ENCODE measurements around the gene ANLN. TPM values are rescaled to one million over a fixed set of nuclear protein-coding genes. Genes with fewer than 3 reads are reported as not detected.
"Not testable (repeated sequence)": the region's sequence is repeated elsewhere in the genome, so short reads cannot be mapped to it uniquely, and the experiment has no call there.

ANLN gene
- total RNA-seq, 1 donor from 2014 or later, result 3.9 TPM

GRCh38 chr7:36487756-36488336 is 98.2 kb downstream of the ANLN start:
- intact Hi-C loops (cut with DNase I), result no loop called here
- peak; percentile 70 to 71 for ATAC-seq
- TF ChIP-seq CTCF (IDR thresholded peaks at IDR 0.05), result peak; percentile 64
- no peaks in the 10 kb centered on the region for H3K36me3 ChIP-seq
- DNase-seq, result no peak
- no peaks in the 10 kb centered on the region for H3K4me1 ChIP-seq
- H3K9me3 ChIP-seq, result no peaks in the 10 kb centered on the region
- H3K27me3 ChIP-seq (ENCODE audit: low read depth), result no peaks in the 10 kb centered on the region
- H3K27ac ChIP-seq, result no peak overlapping the region
- no peak overlapping the region for H3K4me3 ChIP-seq

GRCh38 chr7:36488672-36489071 is 99.0 kb downstream of the ANLN start:
- ATAC-seq; H3K4me3 ChIP-seq; H3K9me3 ChIP-seq; H3K27ac ChIP-seq; intact Hi-C loops (cut with DNase I); H3K36me3 ChIP-seq; H3K27me3 ChIP-seq (ENCODE audit: low read depth); H3K4me1 ChIP-seq; DNase-seq: not testable (repeated sequence)

- intact Hi-C loops (cut with DNase I), result loop anchor here (10.0 kb wide), 1 partner anchor 174 kb away; no protein-coding TSS in a partner anchor
- Histone ChIP-seq H3K27me3 (ENCODE audit: low read depth) (no peaks in the 10 kb centered on the region), H3K9me3 (no peaks in the 10 kb centered on the region), H3K36me3 (no peaks in the 10 kb centered on the region), H3K4me1 (no peaks in the 10 kb centered on the region), H3K27ac (no peak overlapping the region), H3K4me3 (no peak overlapping the region)
- no peak for TF ChIP-seq CTCF (IDR thresholded peaks at IDR 0.05)
- ATAC-seq, result no peak
- DNase-seq, result no peak
These were observed 100.8 kb downstream of the ANLN start for GRCh38 chr7:36490419-36490830.

GRCh38 chr7:36491317-36491716 is 101.7 kb downstream of the ANLN start:
- no peak for ATAC-seq
- Histone ChIP-seq H3K4me3 (no peak overlapping the region), H3K27me3 (ENCODE audit: low read depth) (no peaks in the 10 kb centered on the region), H3K9me3 (no peaks in the 10 kb centered on the region), H3K4me1 (no peaks in the 10 kb centered on the region), H3K36me3 (no peaks in the 10 kb centered on the region), H3K27ac (no peak overlapping the region)
- DNase-seq, result no peak
- no peak for TF ChIP-seq CTCF (IDR thresholded peaks at IDR 0.05)
- intact Hi-C loops (cut with DNase I), result loop anchor here (10.0 kb wide), 1 partner anchor 173 kb away; no protein-coding TSS in a partner anchor

GRCh38 chr7:36496576-36496975 is 106.9 kb downstream of the ANLN start:
- intact Hi-C loops (cut with DNase I), result loop anchor here (10.0 kb wide), 1 partner anchor 168 kb away; no protein-coding TSS in a partner anchor
- no peak for DNase-seq
- H3K36me3 ChIP-seq, result no peaks in the 10 kb centered on the region
- H3K4me3 ChIP-seq, result no peak overlapping the region
- no peak for TF ChIP-seq CTCF (IDR thresholded peaks at IDR 0.05)
- no peaks in the 10 kb centered on the region for H3K4me1 ChIP-seq
- no peaks in the 10 kb centered on the region for H3K9me3 ChIP-seq
- no peak overlapping the region for H3K27ac ChIP-seq
- H3K27me3 ChIP-seq (ENCODE audit: low read depth), result no peaks in the 10 kb centered on the region
- ATAC-seq, result no peak

GRCh38 chr7:36497176-36497575 is 107.5 kb downstream of the ANLN start:
- not testable (repeated sequence) for ATAC-seq, DNase-seq
- intact Hi-C loops (cut with DNase I), result loop anchor here (10.0 kb wide), 1 partner anchor 168 kb away; no protein-coding TSS in a partner anchor

More at GRCh38 chr7:36497176-36497575, 107.5 kb downstream of the ANLN start:
- not testable (repeated sequence) for H3K27ac ChIP-seq; H3K4me3 ChIP-seq; H3K27me3 ChIP-seq (ENCODE audit: low read depth); H3K4me1 ChIP-seq; H3K9me3 ChIP-seq; H3K36me3 ChIP-seq
